GM13977 (cell line): ENCODE data around the gene ARHGEF39.
A peak's percentile ranks its signal among the peaks of the same experiment; 100 is the strongest.
"Not testable (repeated sequence)": the region's sequence is repeated elsewhere in the genome, so short reads cannot be mapped to it uniquely, and the experiment has no call there.

ENCODE experiments used
- DNase-seq: peaks from one replicate; pipeline ENCODE4 v3.0.0; 2012; ENCODE audit warnings: low spot score
- CTCF ChIP-seq: IDR thresholded peaks from 2 replicates; pipeline ENCODE4 v1.5.1; 2012; ENCODE audit warnings: mild to moderate bottlenecking, control low read depth; ENCODE audit not compliant: insufficient read depth; ENCODE audit errors: extremely low read depth, missing control alignments
- in situ Hi-C: fragments of 300-500 bp; cut with MboI; formaldehyde crosslinking; loops from one replicate; pipeline ENCODE4 v1.12.0; 2022; ENCODE audit warnings: low sequenced_read_pairs, low pct_unique_long_range_greater_than_20kb, mixed read lengths, inconsistent platforms; ENCODE audit not compliant: unreplicated experiment

The ARHGEF39 gene

GRCh38 chr9:35646533-35647265 is 18.3 kb downstream of the ARHGEF39 start:
- in situ Hi-C loops = no loop called here
- peak; percentile 92 for DNase-seq
- TF ChIP-seq CTCF = peak; percentile 98

GRCh38 chr9:35646153-35646532 is 18.9 kb downstream of the ARHGEF39 start:
- in situ Hi-C loops = no loop called here
- peak; percentile 24 for DNase-seq
- TF ChIP-seq CTCF = no peak

GRCh38 chr9:35645736-35646135 is 19.3 kb downstream of the ARHGEF39 start:
- in situ Hi-C loops = not testable (repeated sequence)

GRCh38 chr9:35643046-35643445 is 21.9 kb downstream of the ARHGEF39 start:
- DNase-seq = no peak
- in situ Hi-C loops = no loop called here
- no peak for TF ChIP-seq CTCF

More at GRCh38 chr9:35645736-35646135, 19.3 kb downstream of the ARHGEF39 start:
- not testable (repeated sequence) for DNase-seq

GRCh38 chr9:35641478-35641877 is 23.5 kb downstream of the ARHGEF39 start:
- in situ Hi-C loops, DNase-seq: not testable (repeated sequence)

GRCh38 chr9:35640431-35640830 is 24.6 kb downstream of the ARHGEF39 start:
- DNase-seq, in situ Hi-C loops: not testable (repeated sequence)

GRCh38 chr9:35639631-35640030 is 25.4 kb downstream of the ARHGEF39 start:
- in situ Hi-C loops = no loop called here
- no peak for DNase-seq
- no peak for TF ChIP-seq CTCF

GRCh38 chr9:35639225-35639624 is 25.8 kb downstream of the ARHGEF39 start:
- DNase-seq, in situ Hi-C loops: not testable (repeated sequence)

GRCh38 chr9:35638751-35639150 is 26.2 kb downstream of the ARHGEF39 start:
- in situ Hi-C loops, DNase-seq: not testable (repeated sequence)

- in situ Hi-C loops, DNase-seq: not testable (repeated sequence)
These were observed 27.5 kb downstream of the ARHGEF39 start for GRCh38 chr9:35637427-35637955.

GRCh38 chr9:35636877-35637246 is 28.1 kb downstream of the ARHGEF39 start:
- in situ Hi-C loops = not testable (repeated sequence)

More at GRCh38 chr9:35636877-35637246, 28.1 kb downstream of the ARHGEF39 start:
- not testable (repeated sequence) for DNase-seq
